Islet precursor cell (in vitro differentiated cells): Measurements from ENCODE around the gene NT5E.

Source experiments
- DNase-seq: peaks from one replicate; pipeline ENCODE4 v3.0.0-alpha.2; 2018

NT5E gene

GRCh38 chr6:85422996-85423395 is 26.9 kb upstream of the NT5E start:
- no peak for DNase-seq

- no peak for DNase-seq
Measured at GRCh38 chr6:85424981-85425380, 24.9 kb upstream of the NT5E start.

- DNase-seq = no peak
Measured at GRCh38 chr6:85425997-85426396, 23.9 kb upstream of the NT5E start.

- DNase-seq = no peak
Measured at GRCh38 chr6:85428486-85428885, 21.4 kb upstream of the NT5E start.

- no peak for DNase-seq
Measured at GRCh38 chr6:85429346-85429745, 20.5 kb upstream of the NT5E start.

- no peak for DNase-seq
Measured at GRCh38 chr6:85431271-85431670, 18.6 kb upstream of the NT5E start.

- DNase-seq = no peak
Measured at GRCh38 chr6:85432554-85432953, 17.3 kb upstream of the NT5E start.

GRCh38 chr6:85435851-85436250 is 14.0 kb upstream of the NT5E start:
- no peak for DNase-seq

- DNase-seq = no peak
Measured at GRCh38 chr6:85436411-85436810, 13.5 kb upstream of the NT5E start.

GRCh38 chr6:85436939-85437495 is 12.9 kb upstream of the NT5E start:
- no peak for DNase-seq

- DNase-seq = no peak
Measured at GRCh38 chr6:85443349-85444117, 6.3 kb upstream of the NT5E start.

GRCh38 chr6:85449388-85449817 is 480 bp upstream of the NT5E start:
- DNase-seq = no peak

- DNase-seq = no peak
Measured at GRCh38 chr6:85451565-85452306, 1.9 kb downstream of the NT5E start.

GRCh38 chr6:85452441-85452881 is 2.6 kb downstream of the NT5E start:
- no peak for DNase-seq

- DNase-seq = no peak
Measured at GRCh38 chr6:85453052-85453451, 3.2 kb downstream of the NT5E start.

- no peak for DNase-seq
Measured at GRCh38 chr6:85453490-85453889, 3.6 kb downstream of the NT5E start.

GRCh38 chr6:85455471-85456026 is 5.7 kb downstream of the NT5E start:
- no peak for DNase-seq

- DNase-seq = no peak
Measured at GRCh38 chr6:85456782-85457181, 6.9 kb downstream of the NT5E start.

GRCh38 chr6:85458184-85458583 is 8.3 kb downstream of the NT5E start:
- no peak for DNase-seq

- no peak for DNase-seq
Measured at GRCh38 chr6:85458782-85459181, 8.9 kb downstream of the NT5E start.

- no peak for DNase-seq
Measured at GRCh38 chr6:85459224-85459901, 9.5 kb downstream of the NT5E start.

GRCh38 chr6:85460154-85460920 is 10.5 kb downstream of the NT5E start:
- DNase-seq = no peak
